Caco-2 (cell line): ENCODE results near the gene WIF1. TPM values are rescaled to one million over a fixed set of nuclear protein-coding genes. Genes with fewer than 3 reads are reported as not detected.

Source experiments
- BruUV-seq: library from RNA; stranded (reverse); fragments of 400-500 nt; replicated peaks from 2 replicates; lab custom pipeline; 2021; lab: Mats Ljungman, UMichigan
- CTCF ChIA-PET: fragments of 300-600 bp; sonication (Branson Sonifier 250); formaldehyde crosslinking; loops from one replicate; lab custom pipeline; 2022; ENCODE audit warnings: antibody characterized with exemption; lab: Charles Lee
- POLR2A ChIA-PET: fragments of 300-600 bp; sonication (Branson Sonifier 250); formaldehyde crosslinking; loops from one replicate; lab custom pipeline; 2022; ENCODE audit warnings: antibody characterized with exemption; lab: Charles Lee
- DNase-seq, 2 experiments: peaks; one replicate each; pipeline versions ENCODE4 v3.0.0 to v3.0.0-alpha.2; 2020 to 2022
- H3K27me3 ChIP-seq: replicated peaks from 2 replicates; pipeline ENCODE4 v1.6.0; 2011; ENCODE audit warnings: low read length; ENCODE audit not compliant: control insufficient read depth, insufficient read depth
- H3K36me3 ChIP-seq: 2 replicates; pipeline ENCODE4 v1.5.1; 2011; ENCODE audit warnings: low read length; ENCODE audit not compliant: control insufficient read depth, insufficient read depth
- H3K4me1 ChIP-seq: fragments of 250-450 bp; sonication (Bioruptor Pico); 2 replicates; pipeline ENCODE4 v1.5.1; 2020; ENCODE audit warnings: mild to moderate bottlenecking
- H3K4me3 ChIP-seq: 2 replicates; pipeline ENCODE4 v1.5.1; 2011; ENCODE audit warnings: low read depth, mild to moderate bottlenecking, control low read depth, low read length
- H3K9me3 ChIP-seq: fragments of 250-450 bp; sonication (Bioruptor Pico); 2 replicates; pipeline ENCODE4 v1.5.1; 2020; ENCODE audit warnings: mild to moderate bottlenecking, moderate library complexity
- H3K27ac Mint-ChIP-seq: one replicate; pipeline ENCODE4 v1.8.0; 2022; ENCODE audit warnings: mixed read lengths; ENCODE audit not compliant: unreplicated experiment
- H3K27me3 Mint-ChIP-seq: one replicate; pipeline ENCODE4 v1.8.0; 2022; ENCODE audit warnings: mixed read lengths; ENCODE audit not compliant: insufficient read depth, unreplicated experiment
- H3K36me3 Mint-ChIP-seq: one replicate; pipeline ENCODE4 v1.8.0; 2022; ENCODE audit warnings: mild to moderate bottlenecking, mixed read lengths; ENCODE audit not compliant: insufficient read depth, unreplicated experiment
- H3K4me1 Mint-ChIP-seq: one replicate; pipeline ENCODE4 v1.8.0; 2022; ENCODE audit warnings: low read depth, mixed read lengths; ENCODE audit not compliant: unreplicated experiment
- H3K4me3 Mint-ChIP-seq: one replicate; pipeline ENCODE4 v1.8.0; 2022; ENCODE audit warnings: mild to moderate bottlenecking, moderate library complexity, mixed read lengths; ENCODE audit not compliant: unreplicated experiment
- H3K9me3 Mint-ChIP-seq: one replicate; pipeline ENCODE4 v1.8.0; 2022; ENCODE audit warnings: mixed read lengths; ENCODE audit not compliant: unreplicated experiment
- intact Hi-C: fragments of 100-400 bp; cut with micrococcal nuclease; formaldehyde crosslinking; loops from one replicate; pipeline ENCODE4 v1.10.0; 2022; ENCODE audit not compliant: unreplicated experiment
- total RNA-seq: library from RNA; stranded (reverse); gene quantifications from 2 replicates; pipeline ENCODE4 v1.2.3, GENCODE V29; 2022
- TF ChIP-seq, protein P1 (sequence below), 2 experiments: fragments of 200-600 bp in 1 of 2; IDR thresholded peaks; 1 replicate in 1 of 2; 2 replicates in 1 of 2; pipeline versions ENCODE4 v1.5.1 to v1.8.0; 2011 to 2022; ENCODE audit warnings: antibody characterized with exemption in 1 of 2, control low read depth in 1 of 2, inconsistent platforms in 1 of 2, low read depth in 1 of 2, low read length in 1 of 2, mild to moderate bottlenecking in 1 of 2, moderate library complexity in 1 of 2; ENCODE audit not compliant: insufficient read depth in 1 of 2, severe bottlenecking in 1 of 2, unreplicated experiment in 1 of 2

Gene WIF1
- total RNA-seq, 1 experiment from 2014 or later = not detected

DNA sequence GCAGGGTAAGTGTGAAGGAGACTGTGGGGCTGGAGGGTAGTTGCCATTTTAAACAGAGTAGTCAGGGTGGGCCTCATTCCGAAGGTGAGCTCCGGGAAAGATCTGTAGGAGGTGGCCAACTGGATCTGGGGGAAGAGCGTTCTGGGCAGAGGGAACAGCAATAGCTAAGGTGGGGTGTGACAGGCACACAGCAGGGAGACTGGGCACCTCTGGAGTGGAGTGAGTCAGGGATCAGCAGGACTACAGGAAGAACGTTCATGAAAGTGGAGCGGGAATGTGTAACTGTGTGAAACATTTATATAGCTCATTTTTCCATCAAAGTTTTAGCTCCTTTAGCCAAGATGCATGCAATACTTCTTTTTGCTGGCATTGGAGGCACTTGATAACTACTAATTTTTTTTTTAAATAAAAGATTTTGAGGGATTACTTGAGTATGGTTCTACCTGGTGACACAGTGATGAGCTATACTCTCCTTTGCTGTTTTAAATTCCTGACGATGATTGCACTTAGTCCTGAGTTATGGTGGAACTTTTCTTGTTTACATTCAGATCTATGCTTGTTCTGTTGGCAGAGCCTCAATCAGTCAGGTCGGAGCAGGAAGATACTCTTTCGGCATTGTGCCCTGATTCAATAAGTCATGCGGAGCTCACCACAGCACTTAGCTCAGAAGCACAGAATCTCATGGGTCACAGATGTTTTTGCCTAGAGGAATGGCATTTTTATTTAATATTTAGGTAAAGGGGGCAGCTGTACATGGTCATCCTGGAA is 106.4 kb downstream of the WIF1 start:
- H3K27ac Mint-ChIP-seq = peak overlapping the region; percentile 27
- H3K4me3 ChIP-seq = no peak overlapping the region
- H3K27me3 Mint-ChIP-seq = no peaks in the 10 kb centered on the region
- no peaks in the 10 kb centered on the region for H3K27me3 ChIP-seq
- CTCF ChIA-PET = no interaction called here
- no TSS peak for BruUV-seq
- H3K4me3 Mint-ChIP-seq = no peak overlapping the region
- TF ChIP-seq, protein P1, sequence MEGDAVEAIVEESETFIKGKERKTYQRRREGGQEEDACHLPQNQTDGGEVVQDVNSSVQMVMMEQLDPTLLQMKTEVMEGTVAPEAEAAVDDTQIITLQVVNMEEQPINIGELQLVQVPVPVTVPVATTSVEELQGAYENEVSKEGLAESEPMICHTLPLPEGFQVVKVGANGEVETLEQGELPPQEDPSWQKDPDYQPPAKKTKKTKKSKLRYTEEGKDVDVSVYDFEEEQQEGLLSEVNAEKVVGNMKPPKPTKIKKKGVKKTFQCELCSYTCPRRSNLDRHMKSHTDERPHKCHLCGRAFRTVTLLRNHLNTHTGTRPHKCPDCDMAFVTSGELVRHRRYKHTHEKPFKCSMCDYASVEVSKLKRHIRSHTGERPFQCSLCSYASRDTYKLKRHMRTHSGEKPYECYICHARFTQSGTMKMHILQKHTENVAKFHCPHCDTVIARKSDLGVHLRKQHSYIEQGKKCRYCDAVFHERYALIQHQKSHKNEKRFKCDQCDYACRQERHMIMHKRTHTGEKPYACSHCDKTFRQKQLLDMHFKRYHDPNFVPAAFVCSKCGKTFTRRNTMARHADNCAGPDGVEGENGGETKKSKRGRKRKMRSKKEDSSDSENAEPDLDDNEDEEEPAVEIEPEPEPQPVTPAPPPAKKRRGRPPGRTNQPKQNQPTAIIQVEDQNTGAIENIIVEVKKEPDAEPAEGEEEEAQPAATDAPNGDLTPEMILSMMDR (IDR thresholded peaks at IDR 0.05; ENCODE audit: insufficient read depth in 1 of 2, low read depth in 1 of 2, low read length in 1 of 2, severe bottlenecking in 1 of 2, unreplicated experiment in 1 of 2) = no peak
- peaks cover 19% of the 10 kb centered on the region for H3K4me1 Mint-ChIP-seq
- DNase-seq = no peak
- no peaks in the 10 kb centered on the region for H3K36me3 ChIP-seq
- POLR2A ChIA-PET = no interaction called here
- intact Hi-C loops = no loop called here
- no peaks in the 10 kb centered on the region for H3K36me3 Mint-ChIP-seq
- H3K9me3 Mint-ChIP-seq = no peaks in the 10 kb centered on the region
- peaks cover 27% of the 10 kb centered on the region for H3K4me1 ChIP-seq
- H3K9me3 ChIP-seq = no peaks in the 10 kb centered on the region

DNA sequence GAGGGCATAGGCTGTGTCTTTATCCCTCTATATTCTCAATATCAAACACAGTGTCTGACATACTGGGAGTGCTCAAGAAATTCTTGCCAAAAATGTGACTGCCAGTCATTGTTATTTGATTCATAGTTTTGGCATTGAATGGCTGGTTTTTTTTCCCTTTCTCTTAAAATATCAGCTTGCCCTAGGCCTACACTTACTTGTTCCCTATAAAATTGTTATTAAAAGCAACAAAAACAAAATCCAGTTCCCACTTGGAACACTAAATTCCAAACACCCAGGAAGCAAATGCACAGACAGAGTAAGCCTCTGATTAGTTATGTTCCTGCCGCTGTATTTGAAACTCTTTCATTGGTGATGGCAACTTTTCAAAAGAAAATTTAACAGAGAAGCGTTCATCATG is 110.7 kb downstream of the WIF1 start:
- Mint-ChIP-seq H3K4me3 (no peak overlapping the region), H3K27me3 (no peaks in the 10 kb centered on the region), H3K27ac (no peak overlapping the region), H3K9me3 (no peaks in the 10 kb centered on the region), H3K36me3 (no peaks in the 10 kb centered on the region), H3K4me1 (peaks cover 7% of the 10 kb centered on the region)
- ChIA-PET POLR2A (no interaction called here), CTCF (no interaction called here)
- DNase-seq = no peak
- no peaks in the 10 kb centered on the region for H3K27me3 ChIP-seq
- H3K4me3 ChIP-seq = no peak overlapping the region
- intact Hi-C loops = no loop called here
- H3K36me3 ChIP-seq = no peaks in the 10 kb centered on the region
- no peaks in the 10 kb centered on the region for H3K9me3 ChIP-seq
- peaks cover 16% of the 10 kb centered on the region for H3K4me1 ChIP-seq
- BruUV-seq = no TSS peak
- TF ChIP-seq, protein P1 (IDR thresholded peaks at IDR 0.05; ENCODE audit: insufficient read depth in 1 of 2, low read depth in 1 of 2, low read length in 1 of 2, severe bottlenecking in 1 of 2, unreplicated experiment in 1 of 2) = no peak

DNA sequence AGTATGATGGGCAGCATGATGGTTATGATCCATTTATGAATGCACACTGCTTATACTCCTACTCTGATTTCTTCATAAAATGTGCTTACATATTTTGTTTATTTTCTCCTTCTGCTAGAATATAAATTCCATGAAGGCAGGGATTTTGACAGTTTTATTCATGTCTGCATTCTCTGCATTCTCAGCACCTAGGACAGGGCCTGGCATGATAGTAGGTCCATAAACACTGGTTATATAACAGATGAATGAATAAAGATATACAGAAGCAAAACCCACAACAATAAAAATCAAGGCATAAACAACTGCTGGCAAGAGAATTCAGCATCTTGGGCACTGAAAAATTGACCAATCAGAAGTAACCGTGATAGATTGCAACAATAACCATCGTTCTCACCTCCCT is 115.4 kb downstream of the WIF1 start:
- no TSS peak for BruUV-seq
- peaks cover 14% of the 10 kb centered on the region for H3K4me1 Mint-ChIP-seq
- peaks cover 12% of the 10 kb centered on the region for H3K4me1 ChIP-seq
- H3K9me3 ChIP-seq = no peaks in the 10 kb centered on the region
- no peaks in the 10 kb centered on the region for H3K36me3 Mint-ChIP-seq
- H3K4me3 ChIP-seq = no peak overlapping the region
- DNase-seq = no peak
- TF ChIP-seq, protein P1 (IDR thresholded peaks at IDR 0.05; ENCODE audit: insufficient read depth in 1 of 2, low read depth in 1 of 2, low read length in 1 of 2, severe bottlenecking in 1 of 2, unreplicated experiment in 1 of 2) = no peak
- POLR2A ChIA-PET = no interaction called here
- no peaks in the 10 kb centered on the region for H3K36me3 ChIP-seq
- H3K4me3 Mint-ChIP-seq = no peak overlapping the region
- CTCF ChIA-PET = no interaction called here
- no peaks in the 10 kb centered on the region for H3K27me3 ChIP-seq
- H3K27ac Mint-ChIP-seq = no peak overlapping the region
- peaks cover 28% of the 10 kb centered on the region for H3K9me3 Mint-ChIP-seq
- intact Hi-C loops = no loop called here
- H3K27me3 Mint-ChIP-seq = no peaks in the 10 kb centered on the region
